Upper lobe of left lung (tissue), 6 donors: Measurements from ENCODE around the gene ASCL2. TPM values are rescaled to one million over a fixed set of nuclear protein-coding genes. Genes with fewer than 3 reads are reported as not detected.

Experiments
- ATAC-seq, 2 donors: fragments of 200-7000 bp; cut with Tn5 transposase; one replicate each; pipeline ENCODE4 v1.9.1; 2022; ENCODE audit warnings: mild to moderate bottlenecking in 2 of 2, moderate library complexity in 2 of 2; ENCODE audit not compliant: low FRiP score in 2 of 2
- DNase-seq, 2 donors: peaks; one replicate each; pipeline ENCODE4 v3.0.0-alpha.2; 2019 to 2020
- H3K27ac ChIP-seq, 4 donors: fragments of 200-600 bp; sonication (generic); one replicate each; pipeline ENCODE4 v1.5.1; 2016 to 2019
- H3K27me3 ChIP-seq, 4 donors: fragments of 200-600 bp; sonication (generic); one replicate each; pipeline ENCODE4 v1.5.1; 2017 to 2019
- H3K36me3 ChIP-seq, 4 donors: fragments of 200-600 bp; sonication (generic); one replicate each; pipeline ENCODE4 v1.5.1; 2016 to 2019
- H3K4me1 ChIP-seq, 4 donors: fragments of 200-600 bp; sonication (generic); one replicate each; pipeline ENCODE4 v1.5.1; 2018 to 2019
- H3K4me3 ChIP-seq, 4 donors: fragments of 200-600 bp; sonication (generic); one replicate each; pipeline ENCODE4 v1.5.1; 2017 to 2019; ENCODE audit warnings: mild to moderate bottlenecking in 2 of 4, moderate library complexity in 1 of 4
- H3K9me3 ChIP-seq, 4 donors: fragments of 200-600 bp; sonication (generic); one replicate each; pipeline ENCODE4 v1.5.1; 2018 to 2019
- EP300 ChIP-seq, 4 donors: sonication (generic); formaldehyde crosslinking; IDR thresholded peaks; one replicate each; pipeline ENCODE4 v1.5.1; 2017; ENCODE audit warnings: antibody characterized with exemption in 4 of 4, control low read depth in 2 of 4
- POLR2A ChIP-seq, 4 donors: fragments of 450-650 bp; IDR thresholded peaks; one replicate each; pipeline ENCODE4 v1.5.1; 2016 to 2017; ENCODE audit warnings: antibody characterized with exemption in 4 of 4, mild to moderate bottlenecking in 2 of 4
- POLR2AphosphoS5 ChIP-seq, 2 donors: sonication (generic); formaldehyde crosslinking; IDR thresholded peaks; one replicate each; pipeline ENCODE4 v1.5.1; 2017; ENCODE audit warnings: antibody characterized with exemption in 2 of 2
- WGBS, 2 donors: methylation state at CpG; one replicate each; pipeline ENCODE4 v1.1.5; 2017 to 2018; 5-methylcytosine and 5-hydroxymethylcytosine counted together
- total RNA-seq, 6 donors: library from RNA; depleted of rRNA in 4 of 6; stranded (reverse); fragments of >200 nt in 4 of 6; gene quantifications; one replicate each; pipeline versions ENCODE4 v1.1.0 to v1.2.1, GENCODE V29; 2016 to 2021
- TF ChIP-seq, protein P1 (sequence below), 6 experiments: fragments of 450-650 bp in 4 of 6; fragments of 200-600 bp in 2 of 6; sonication (generic) in 2 of 6; IDR thresholded peaks; one replicate each; pipeline ENCODE4 v1.5.1; 2016 to 2019; ENCODE audit warnings: antibody characterized with exemption in 6 of 6
- donor health status: DM: no; HTN: no; CAD: no; lungs with moderate emphysema.
- donor health status: DM: no; HTN: yes; CAD: no; lungs with severe emphysema.

The ASCL2 gene
- total RNA-seq, 6 donors from 2014 or later: 1.4 to 3.4 (median 1.9) TPM; not detected in 2

DNA sequence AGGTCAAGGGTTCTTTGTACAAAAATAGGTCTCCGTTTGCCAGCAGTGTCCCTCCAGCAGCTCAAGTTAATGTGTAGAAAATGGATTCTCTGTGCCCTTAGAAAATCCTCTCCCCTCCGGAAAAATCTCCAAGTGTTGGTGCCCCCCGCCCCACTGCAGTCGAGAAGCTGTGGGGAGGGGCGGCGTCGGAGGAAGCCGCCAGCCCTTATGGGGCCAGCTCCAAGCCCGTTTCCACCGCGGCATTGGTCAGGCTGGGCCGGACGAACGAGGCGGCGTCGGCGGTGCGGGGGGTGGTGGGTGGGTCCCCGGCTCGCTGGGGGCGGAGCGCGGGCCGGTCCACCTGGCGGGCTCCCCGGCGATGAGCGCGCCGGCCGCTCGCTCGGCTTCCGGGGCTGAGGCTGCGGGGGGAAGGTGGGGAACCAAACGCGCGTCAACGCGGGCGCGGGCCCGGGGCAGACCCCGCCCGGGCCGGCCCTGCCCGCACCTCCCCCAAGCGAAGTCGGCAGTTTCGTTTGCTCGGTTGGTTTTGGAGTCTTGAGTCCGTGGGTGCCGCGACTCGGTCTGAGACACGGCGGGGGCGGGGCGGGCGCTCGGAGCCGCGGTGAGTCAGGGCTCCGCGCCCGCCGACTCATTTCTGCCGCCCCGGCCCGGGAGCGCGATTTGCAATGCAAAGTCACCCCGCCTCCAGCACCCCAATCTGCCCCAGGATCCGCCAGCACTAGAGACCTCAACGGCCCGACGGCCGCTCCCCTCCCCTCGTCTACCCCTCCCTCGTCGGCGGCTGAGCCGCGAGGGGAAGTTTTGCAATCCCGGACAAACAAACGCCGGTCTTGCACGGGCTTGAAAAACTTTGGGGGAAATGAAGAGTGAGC, 1.4 kb downstream of the ASCL2 start:
- DNase-seq (peak; percentile 70 to 93), ATAC-seq (peak in 1 of 2 donors; percentile 59)
- Histone ChIP-seq H3K27me3 (peaks cover 0 to 21% (median 9%) of the 10 kb centered on the region in 4 donors), H3K4me1 (peaks cover 29 to 49% (median 32%) of the 10 kb centered on the region in 4 donors), H3K27ac (peak overlapping the region; percentile 69 to 86 (median 80)), H3K36me3 (no peaks in the 10 kb centered on the region), H3K4me3 (peak overlapping the region; percentile 33 to 69 (median 62)), H3K9me3 (no peaks in the 10 kb centered on the region)
- TF ChIP-seq, protein P1, sequence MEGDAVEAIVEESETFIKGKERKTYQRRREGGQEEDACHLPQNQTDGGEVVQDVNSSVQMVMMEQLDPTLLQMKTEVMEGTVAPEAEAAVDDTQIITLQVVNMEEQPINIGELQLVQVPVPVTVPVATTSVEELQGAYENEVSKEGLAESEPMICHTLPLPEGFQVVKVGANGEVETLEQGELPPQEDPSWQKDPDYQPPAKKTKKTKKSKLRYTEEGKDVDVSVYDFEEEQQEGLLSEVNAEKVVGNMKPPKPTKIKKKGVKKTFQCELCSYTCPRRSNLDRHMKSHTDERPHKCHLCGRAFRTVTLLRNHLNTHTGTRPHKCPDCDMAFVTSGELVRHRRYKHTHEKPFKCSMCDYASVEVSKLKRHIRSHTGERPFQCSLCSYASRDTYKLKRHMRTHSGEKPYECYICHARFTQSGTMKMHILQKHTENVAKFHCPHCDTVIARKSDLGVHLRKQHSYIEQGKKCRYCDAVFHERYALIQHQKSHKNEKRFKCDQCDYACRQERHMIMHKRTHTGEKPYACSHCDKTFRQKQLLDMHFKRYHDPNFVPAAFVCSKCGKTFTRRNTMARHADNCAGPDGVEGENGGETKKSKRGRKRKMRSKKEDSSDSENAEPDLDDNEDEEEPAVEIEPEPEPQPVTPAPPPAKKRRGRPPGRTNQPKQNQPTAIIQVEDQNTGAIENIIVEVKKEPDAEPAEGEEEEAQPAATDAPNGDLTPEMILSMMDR (IDR thresholded peaks at IDR 0.05): no peak
- TF ChIP-seq POLR2A (IDR thresholded peaks at IDR 0.05) (peak in 1 of 4 donors; percentile 49), POLR2AphosphoS5 (IDR thresholded peaks at IDR 0.05) (peak in 1 of 2 donors; percentile 16), EP300 (IDR thresholded peaks at IDR 0.05) (no peak)
- 2 to 3% methylated on average over 21 to 69 of the region's 89 CpGs for WGBS, 2 donors

DNA sequence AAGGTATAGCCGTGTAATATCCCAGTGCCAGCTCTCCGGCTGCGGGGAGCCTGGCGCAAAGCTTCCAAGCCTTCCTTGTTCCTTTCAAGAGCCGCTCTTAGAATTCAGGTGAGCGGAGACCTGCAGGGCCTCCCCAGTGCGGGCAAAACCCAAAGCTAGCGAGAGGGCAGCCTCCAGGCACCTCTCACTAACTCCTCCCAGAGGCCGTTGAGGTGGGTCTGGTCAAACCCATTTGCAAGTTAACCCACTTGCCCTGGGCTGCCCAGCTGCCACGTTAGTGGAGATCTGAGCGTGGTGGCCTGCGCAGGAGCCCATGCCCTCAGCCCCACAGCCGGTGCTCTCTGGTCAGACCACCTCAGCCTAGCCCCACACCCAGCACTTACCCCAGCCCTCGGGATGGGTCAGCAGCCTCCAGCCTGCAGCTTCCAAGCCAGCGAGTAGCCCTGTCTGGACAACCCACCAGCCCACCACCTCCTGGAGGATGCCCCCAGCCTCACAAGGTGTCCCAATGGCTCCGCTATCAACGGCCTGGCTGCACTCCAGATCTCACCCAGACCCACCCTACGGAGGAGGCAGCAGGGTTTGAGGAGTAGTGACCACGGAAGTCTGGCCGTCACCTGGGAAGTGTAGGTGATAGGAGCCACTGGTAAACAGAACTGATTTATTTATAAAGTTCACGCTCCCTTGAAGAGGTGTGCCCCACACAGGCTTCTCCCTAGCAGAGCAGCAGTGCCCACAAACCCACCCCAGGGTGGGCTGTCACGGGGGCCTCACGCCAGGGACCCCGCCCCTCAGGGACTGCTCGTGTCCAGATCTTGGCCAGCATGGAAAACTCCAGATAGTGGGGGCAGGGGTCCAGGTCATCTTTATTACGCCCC, 2.3 kb downstream of the ASCL2 start:
- peaks cover 0 to 21% (median 9%) of the 10 kb centered on the region in 4 donors for H3K27me3 ChIP-seq
- H3K27ac ChIP-seq: peak overlapping the region in 2 of 4 donors; percentile 69 to 78
- ATAC-seq (no peak), DNase-seq (peak in 1 of 2 donors; percentile 61)
- no peaks in the 10 kb centered on the region for H3K9me3 ChIP-seq
- peaks cover 29 to 49% (median 32%) of the 10 kb centered on the region in 4 donors for H3K4me1 ChIP-seq
- 82% methylated on average over 13 to 25 of the region's 26 CpGs for WGBS, 2 donors
- TF ChIP-seq POLR2AphosphoS5 (IDR thresholded peaks at IDR 0.05) (no peak), EP300 (IDR thresholded peaks at IDR 0.05) (no peak), POLR2A (IDR thresholded peaks at IDR 0.05) (no peak)
- TF ChIP-seq, protein P1 (IDR thresholded peaks at IDR 0.05): no peak
- H3K4me3 ChIP-seq: peak overlapping the region in 3 of 4 donors; percentile 61 to 69 (median 64)
- no peaks in the 10 kb centered on the region for H3K36me3 ChIP-seq

DNA sequence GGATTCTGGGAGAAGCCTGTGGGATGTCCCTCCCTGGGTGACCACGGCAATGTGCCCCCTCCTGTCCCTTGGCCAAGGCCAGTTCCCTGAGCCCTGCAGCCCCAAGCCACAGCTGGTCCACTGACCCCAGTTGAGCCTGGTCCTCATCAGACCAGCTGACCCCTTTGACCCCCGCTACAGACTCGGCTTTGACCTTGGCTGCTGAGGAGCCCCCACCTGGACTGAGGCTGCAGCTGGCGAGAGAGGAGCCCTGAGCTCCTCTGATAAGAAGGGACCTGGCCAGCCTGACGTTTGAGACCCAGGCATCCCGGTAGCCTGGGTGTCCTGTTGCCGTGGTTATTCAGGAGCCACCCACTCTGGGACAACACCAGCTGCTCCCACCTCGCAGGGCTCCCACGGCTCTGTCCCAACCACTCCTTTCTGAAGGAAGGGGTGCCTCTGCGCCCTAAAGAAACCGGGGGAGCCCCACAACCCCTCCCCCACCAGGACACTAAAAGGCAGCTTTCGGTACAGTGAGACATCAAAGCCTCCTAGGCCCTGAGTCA, 3.0 kb downstream of the ASCL2 start:
- peaks cover 0 to 21% (median 9%) of the 10 kb centered on the region in 4 donors for H3K27me3 ChIP-seq
- 87 to 91% methylated on average over 8 to 9 of the region's 12 CpGs for WGBS, 2 donors
- H3K27ac ChIP-seq: no peak overlapping the region
- ATAC-seq (no peak), DNase-seq (peak in 1 of 2 donors; percentile 44)
- H3K4me1 ChIP-seq: peaks cover 29 to 49% (median 32%) of the 10 kb centered on the region in 4 donors
- no peaks in the 10 kb centered on the region for H3K9me3 ChIP-seq
- H3K36me3 ChIP-seq: no peaks in the 10 kb centered on the region
- H3K4me3 ChIP-seq: no peak overlapping the region
- TF ChIP-seq, protein P1 (IDR thresholded peaks at IDR 0.05): no peak
- TF ChIP-seq POLR2A (IDR thresholded peaks at IDR 0.05): no peak

DNA sequence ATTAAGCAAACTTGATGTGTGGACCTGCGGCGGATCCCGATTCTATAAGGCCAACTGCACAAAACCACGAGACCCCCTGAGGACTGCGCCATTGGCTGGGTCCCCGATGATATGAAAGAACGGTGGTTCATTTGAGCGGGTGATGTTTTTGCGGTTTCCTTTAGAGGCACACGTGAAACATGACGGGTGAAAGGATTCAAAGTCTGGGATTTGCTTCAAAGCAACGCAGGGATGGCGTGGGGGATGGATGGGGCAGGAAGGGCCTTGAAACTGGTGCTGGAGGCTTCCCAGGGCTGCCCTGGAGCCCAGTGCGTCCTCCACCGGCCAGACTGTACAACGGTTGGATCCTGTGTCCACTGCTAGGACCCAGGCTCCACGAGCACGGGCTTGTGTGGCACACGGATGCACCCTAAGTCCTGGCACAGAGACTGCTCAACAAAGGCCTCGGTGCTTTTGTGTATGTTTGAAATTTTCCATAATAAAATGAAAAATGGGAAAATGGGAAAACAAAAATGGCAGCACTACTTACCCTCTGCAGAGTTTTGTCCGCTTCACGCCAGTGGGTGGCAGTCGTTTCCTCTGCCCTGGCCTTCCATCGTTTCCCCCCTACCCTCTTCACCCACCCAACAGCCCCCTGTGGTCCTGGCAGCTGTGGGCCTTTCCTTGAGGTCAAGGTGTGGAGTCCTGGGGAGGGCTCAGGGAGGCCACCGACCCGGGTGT, 3.6 kb downstream of the ASCL2 start:
- peak in 1 of 2 donors; percentile 40 for DNase-seq
- H3K4me1 ChIP-seq: peaks cover 29 to 49% (median 32%) of the 10 kb centered on the region in 4 donors
- H3K36me3 ChIP-seq: no peaks in the 10 kb centered on the region
- H3K27ac ChIP-seq: no peak overlapping the region
- no peak for ATAC-seq
- H3K4me3 ChIP-seq: no peak overlapping the region
- no peak for TF ChIP-seq POLR2AphosphoS5 (IDR thresholded peaks at IDR 0.05)
- no peak for TF ChIP-seq POLR2A (IDR thresholded peaks at IDR 0.05)
- TF ChIP-seq, protein P1 (IDR thresholded peaks at IDR 0.05): no peak
- no peak for TF ChIP-seq EP300 (IDR thresholded peaks at IDR 0.05)
- H3K9me3 ChIP-seq: no peaks in the 10 kb centered on the region
- WGBS, 2 donors: 92 to 97% methylated on average over 26 of the region's 26 CpGs
- peaks cover 0 to 21% (median 8%) of the 10 kb centered on the region in 4 donors for H3K27me3 ChIP-seq
